A549 (cell line): ENCODE measurements around the gene MAD2L1BP. TPM values are rescaled to one million over a fixed set of nuclear protein-coding genes. Genes with fewer than 3 reads are reported as not detected.

Experiments
- ATAC-seq, 2 experiments: fragments of 200-7000 bp in 1 of 2; fragments of >200 bp in 1 of 2; cut with Nextera tagmentation in 1 of 2; cut with Tn5 transposase in 1 of 2; 3 replicates each; pipeline versions ENCODE4 v1.8.0 to v1.9.1; 2018 to 2020; ENCODE audit warnings: mild to moderate bottlenecking in 1 of 2, moderate library complexity in 1 of 2
- CTCF ChIA-PET: fragments of 300-600 bp; sonication (Branson Sonifier 250); formaldehyde crosslinking; extraction: SDS; loops from one replicate; lab custom pipeline; 2021; ENCODE audit warnings: antibody characterized with exemption, inconsistent platforms; lab: Yijun Ruan, JAX
- POLR2A ChIA-PET: fragments of 350-600 bp; formaldehyde crosslinking; extraction: SDS; loops from one replicate; lab custom pipeline; 2021; ENCODE audit warnings: antibody characterized with exemption, inconsistent platforms; lab: Yijun Ruan, JAX
- DNase-seq, 2 experiments: peaks; one replicate each; pipeline versions ENCODE4 v3.0.0 to v3.0.0-alpha.2; 2011 to 2016; ENCODE audit warnings: low read depth in 1 of 2, low spot score in 1 of 2
- FAIRE-seq: peaks from 2 replicates; lab custom pipeline; 2011; peaks lifted over from hg19 to GRCh38; lab: Jason Lieb, UNC
- H3K27ac ChIP-seq, 2 experiments: fragments of >200 bp; sonication (Bioruptor Twin); formaldehyde crosslinking; 3 replicates each; pipeline ENCODE4 v1.5.1; 2016 to 2017
- H3K4me1 ChIP-seq: fragments of >200 bp; sonication (Bioruptor Twin); formaldehyde crosslinking; 3 replicates; pipeline ENCODE4 v1.6.1; 2016
- H3K4me2 ChIP-seq: fragments of >200 bp; sonication (Bioruptor Twin); formaldehyde crosslinking; 3 replicates; pipeline ENCODE4 v1.6.1; 2016
- H3K4me3 ChIP-seq: fragments of >200 bp; sonication (Bioruptor Twin); formaldehyde crosslinking; 3 replicates; pipeline ENCODE4 v1.5.1; 2016
- H3K9me3 ChIP-seq: fragments of >200 bp; sonication (Bioruptor Twin); formaldehyde crosslinking; 3 replicates; pipeline ENCODE4 v1.6.1; 2016
- EHMT2 ChIP-seq: fragments of 200-600 bp; sonication (generic); IDR thresholded peaks from 2 replicates; pipeline ENCODE4 v1.6.1; 2016; ENCODE audit warnings: antibody characterized with exemption, low read depth, mild to moderate bottlenecking, moderate library complexity
- ELK1 ChIP-seq: fragments of 150-350 bp; IDR thresholded peaks from 2 replicates; pipeline ENCODE4 v1.6.1; 2014; ENCODE audit warnings: low read depth, mild to moderate bottlenecking, low read length
- FOSB ChIP-seq: fragments of 250-450 bp; sonication (Bioruptor Pico); IDR thresholded peaks from 2 replicates; pipeline ENCODE4 v1.5.0; 2020; ENCODE audit warnings: mild to moderate bottlenecking, moderate library complexity
- FOSL2 ChIP-seq, 2 experiments: fragments of 450-650 bp in 1 of 2; fragments of >200 bp in 1 of 2; sonication (Bioruptor Twin) in 1 of 2; formaldehyde crosslinking; IDR thresholded peaks; 2 replicates each; pipeline versions ENCODE4 v1.5.0 to v1.6.1; 2016 to 2020; ENCODE audit warnings: mild to moderate bottlenecking in 1 of 2, moderate library complexity in 1 of 2
- RAD21 ChIP-seq, 2 experiments: fragments of >200 bp in 1 of 2; sonication (Bioruptor Twin) in 1 of 2; formaldehyde crosslinking in 1 of 2; IDR thresholded peaks in 1 of 2; conservative IDR thresholded peaks in 1 of 2; 2 replicates in 1 of 2; 3 replicates in 1 of 2; pipeline ENCODE4 v1.6.1; 2012 to 2018; ENCODE audit warnings: inconsistent platforms in 1 of 2
- RFX5 ChIP-seq: fragments of 450-650 bp; IDR thresholded peaks from 2 replicates; pipeline ENCODE4 v1.7.1; 2014; ENCODE audit warnings: antibody characterized with exemption, mild to moderate bottlenecking, moderate library complexity
- SMC3 ChIP-seq: fragments of >200 bp; sonication (Bioruptor Twin); formaldehyde crosslinking; IDR thresholded peaks from 3 replicates; pipeline ENCODE4 v1.6.1; 2018; ENCODE audit warnings: inconsistent platforms
- SREBF2 ChIP-seq: fragments of 450-650 bp; IDR thresholded peaks from 2 replicates; pipeline ENCODE4 v1.6.1; 2014; ENCODE audit warnings: mild to moderate bottlenecking, moderate library complexity
- WGBS: methylation state at CpG from one replicate; pipeline ENCODE4 v1.1.6; 2017; ENCODE audit errors: missing lambda C conversion rate; 5-methylcytosine and 5-hydroxymethylcytosine counted together
- polyA plus RNA-seq, 4 experiments: library from polyadenylated mRNA; depleted of rRNA in 3 of 4; stranded (reverse); fragments of >200 nt; fragmentation: RNase III in 1 of 4; extraction: RNeasy Plus Mini Kit Qiagen cat#74134 plus additional on column Dnase treatment in 1 of 4; gene quantifications; 2 replicates in 3 of 4; 3 replicates in 1 of 4; pipeline ENCODE4 v1.2.3, GENCODE V29; 2011 to 2017
- TF ChIP-seq, protein P1 (sequence below): fragments of >200 bp; sonication (Bioruptor Twin); formaldehyde crosslinking; IDR thresholded peaks from 3 replicates; pipeline ENCODE4 v1.5.1; 2016

The MAD2L1BP gene
- polyA plus RNA-seq, 2 of the 4 experiments (the other 2 are of a cell fraction) = 22.0 to 26.7 TPM

GRCh38 chr6:43668151-43669028 is 32.8 kb downstream of the MAD2L1BP start:
- peak overlapping the region; percentile 19 to 66; a peak in 3 of 6 replicates for H3K27ac ChIP-seq
- WGBS = 49% methylated on average over 10 of the region's 17 CpGs
- H3K9me3 ChIP-seq = no peaks in the 10 kb centered on the region
- H3K4me3 ChIP-seq = no peak overlapping the region
- DNase-seq (peak; percentile 36 to 63), ATAC-seq (peak; percentile 72 to 82), FAIRE-seq (no peak)
- H3K4me1 ChIP-seq = peaks cover 14% of the 10 kb centered on the region; the same call in 2 of the 3 replicates
- POLR2A ChIA-PET = interaction anchor here (0.9 to 1.6 kb wide), 2 partner anchors 9 to 39 kb away, joined by 3 to 4 read pairs; partner anchors contain the start of gene GTPBP2
- CTCF ChIA-PET = interaction anchor here (0.8 to 11.5 kb wide), 30 partner anchors 7 to 417 kb away, joined by 3 to 72 read pairs (median 6); partner anchors contain the start of genes RSPH9 and VEGFA
- H3K4me2 ChIP-seq = peak overlapping the region; percentile 5; the same call in 2 of the 3 replicates
- TF ChIP-seq, protein P1, sequence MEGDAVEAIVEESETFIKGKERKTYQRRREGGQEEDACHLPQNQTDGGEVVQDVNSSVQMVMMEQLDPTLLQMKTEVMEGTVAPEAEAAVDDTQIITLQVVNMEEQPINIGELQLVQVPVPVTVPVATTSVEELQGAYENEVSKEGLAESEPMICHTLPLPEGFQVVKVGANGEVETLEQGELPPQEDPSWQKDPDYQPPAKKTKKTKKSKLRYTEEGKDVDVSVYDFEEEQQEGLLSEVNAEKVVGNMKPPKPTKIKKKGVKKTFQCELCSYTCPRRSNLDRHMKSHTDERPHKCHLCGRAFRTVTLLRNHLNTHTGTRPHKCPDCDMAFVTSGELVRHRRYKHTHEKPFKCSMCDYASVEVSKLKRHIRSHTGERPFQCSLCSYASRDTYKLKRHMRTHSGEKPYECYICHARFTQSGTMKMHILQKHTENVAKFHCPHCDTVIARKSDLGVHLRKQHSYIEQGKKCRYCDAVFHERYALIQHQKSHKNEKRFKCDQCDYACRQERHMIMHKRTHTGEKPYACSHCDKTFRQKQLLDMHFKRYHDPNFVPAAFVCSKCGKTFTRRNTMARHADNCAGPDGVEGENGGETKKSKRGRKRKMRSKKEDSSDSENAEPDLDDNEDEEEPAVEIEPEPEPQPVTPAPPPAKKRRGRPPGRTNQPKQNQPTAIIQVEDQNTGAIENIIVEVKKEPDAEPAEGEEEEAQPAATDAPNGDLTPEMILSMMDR = peak; percentile 34; the same call in 2 of the 3 replicates
- no peak for TF ChIP-seq RFX5
- no peak for TF ChIP-seq EHMT2
- TF ChIP-seq RAD21 (conservative IDR thresholded peaks at IDR 0.05 in 1 of 2, IDR thresholded peaks at IDR 0.05 in 1 of 2) = peak; percentile 29 to 34; a peak in 2 of 5 replicates
- 0 out of 3 replicates have a peak, but pooled peaks have one; percentile 28 for TF ChIP-seq SMC3

DNA sequence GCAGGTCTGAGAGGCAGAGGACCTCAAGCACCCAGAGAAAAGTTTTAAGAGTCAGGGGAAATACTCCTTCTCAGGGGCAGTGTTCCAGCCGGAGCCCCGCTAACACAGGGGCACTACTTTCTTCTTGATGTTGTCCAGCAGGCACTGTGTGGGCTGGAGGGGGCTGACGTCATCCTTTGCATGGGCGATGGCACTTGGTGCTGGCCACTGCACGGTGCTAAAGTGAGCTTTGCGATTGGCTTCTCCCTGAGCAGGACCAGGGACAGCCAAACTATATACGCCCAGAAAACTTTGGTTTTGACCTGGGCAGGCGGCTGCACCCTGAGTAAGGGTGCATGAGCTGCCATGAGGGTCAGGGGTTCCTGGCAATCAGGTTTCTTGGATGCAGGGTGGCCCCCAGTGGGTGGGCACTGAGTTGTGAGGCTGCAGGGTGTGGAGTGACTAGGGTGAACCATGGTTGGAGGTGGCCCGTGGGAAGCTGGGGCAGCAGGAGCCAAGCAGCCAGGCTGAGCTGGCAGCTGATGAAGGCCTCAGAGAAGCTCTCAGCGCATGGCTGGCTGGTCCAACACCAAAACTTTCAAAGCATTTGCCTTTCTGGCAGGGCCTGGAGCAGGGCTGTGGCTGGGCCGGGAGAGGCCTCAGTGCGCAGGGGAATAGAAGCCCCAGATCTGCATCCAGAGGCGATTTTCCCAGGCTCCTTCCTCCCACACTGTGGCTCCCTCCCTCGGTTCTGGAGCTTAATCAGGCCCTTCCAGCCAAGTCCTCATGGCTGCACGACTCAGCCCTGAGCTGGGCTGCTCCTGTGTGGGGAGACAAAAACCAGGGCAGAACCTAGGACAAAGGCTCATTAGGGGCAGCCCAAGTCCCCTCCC is 33.6 kb downstream of the MAD2L1BP start:
- CTCF ChIA-PET = interaction anchor here (0.8 to 11.5 kb wide), 10 partner anchors 12 to 411 kb away, joined by 3 to 72 read pairs (median 8); partner anchors contain the start of genes MRPS18A, RSPH9 and VEGFA
- peaks cover 14% of the 10 kb centered on the region; the same call in 2 of the 3 replicates for H3K4me1 ChIP-seq
- H3K27ac ChIP-seq = peak overlapping the region in 1 of 2 experiments; percentile 66; a peak in 2 of 6 replicates
- H3K9me3 ChIP-seq = no peaks in the 10 kb centered on the region
- POLR2A ChIA-PET = no interaction called here
- H3K4me3 ChIP-seq = no peak overlapping the region
- FAIRE-seq (no peak), DNase-seq (no peak), ATAC-seq (no peak)
- WGBS = 85% methylated on average over 8 of the region's 15 CpGs
- no peak overlapping the region for H3K4me2 ChIP-seq
- TF ChIP-seq FOSL2 (IDR thresholded peaks at IDR 0.05) (no peak), FOSL2 (CRISPR knock-in tag; IDR thresholded peaks at IDR 0.05) (no peak), FOSB (CRISPR knock-in tag) (no peak), SREBF2 (no peak), ELK1 (no peak)
- TF ChIP-seq, protein P1 = no peak
